Heart left ventricle (tissue), 13 donors: Measurements from ENCODE around the gene DKC1.

Source experiments
- POLR2A ChIP-seq, 2 donors: fragments of 450-650 bp; IDR thresholded peaks; one replicate each; pipeline ENCODE4 v1.6.1; 2017; ENCODE audit warnings: antibody characterized with exemption in 2 of 2, mild to moderate bottlenecking in 2 of 2, moderate library complexity in 2 of 2
- TF ChIP-seq, protein P1 (sequence below), 12 donors: fragments of 200-600 bp; sonication (generic) in 4 of 12; IDR thresholded peaks; one replicate each; pipeline versions ENCODE4 v1.5.0 to v1.8.0; 2018 to 2022; ENCODE audit warnings: antibody characterized with exemption in 12 of 12, mild to moderate bottlenecking in 5 of 12
- donor health status: ischemic (EF 13 %, LVEDD 7.1; RV severe dilation, severe dysfunction).
- donor health status: DM: no; HTN: yes; CAD: no.
- donor health status: DM: no; HTN: no; CAD: no.
- donor health status: ischemic (EF 25% LVEDD 6.9; RV normal size, moderate dysfunction).
- donor health status: ischemic (EF 25% LVEDD 5.7; RV mildly dilated, moderate dysfunction).
- donor health status: ischemic (EF 35%, LVEDD 5.7; RV mildly dilated, moderate dysfunction).
- donor health status: nonischemic (EF 11% LVEDD 7.7; RV severe dilation, severe dysfunction).
- donor health status: DM: yes; HTN: yes; CAD: no.
- donor health status: PGD.
- donor health status: ischemic (EF 29% LVEDD 5.4; RV normal size, mild dysfunction).
- donor health status: nonischemic (EF 23%, LVEDD 6.1; RV moderate dilation, normal function).

DNA sequence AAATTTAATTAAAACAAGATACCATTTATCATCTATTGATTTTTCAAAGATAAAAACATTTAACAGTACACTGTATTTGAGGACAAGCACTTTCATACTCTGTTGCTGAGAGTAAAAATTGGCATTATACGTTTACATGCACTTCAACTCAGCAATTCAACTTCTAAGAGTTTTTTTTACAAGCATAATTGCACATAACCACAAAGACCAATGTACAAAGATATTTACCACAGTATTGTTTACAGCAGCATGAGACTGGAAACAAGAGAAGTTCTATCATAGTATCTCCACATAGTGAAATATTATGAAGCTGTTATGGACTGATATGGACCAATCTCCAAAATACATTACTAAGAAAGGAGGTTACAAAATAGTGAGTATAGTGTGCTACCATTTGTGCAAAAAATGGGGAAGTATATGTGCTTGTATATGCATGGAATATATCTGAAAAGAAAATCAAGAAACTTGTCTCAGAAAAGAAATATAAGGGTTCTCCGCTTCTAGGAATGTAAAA, 22.7 kb upstream of the DKC1 start:
- TF ChIP-seq, protein P1, sequence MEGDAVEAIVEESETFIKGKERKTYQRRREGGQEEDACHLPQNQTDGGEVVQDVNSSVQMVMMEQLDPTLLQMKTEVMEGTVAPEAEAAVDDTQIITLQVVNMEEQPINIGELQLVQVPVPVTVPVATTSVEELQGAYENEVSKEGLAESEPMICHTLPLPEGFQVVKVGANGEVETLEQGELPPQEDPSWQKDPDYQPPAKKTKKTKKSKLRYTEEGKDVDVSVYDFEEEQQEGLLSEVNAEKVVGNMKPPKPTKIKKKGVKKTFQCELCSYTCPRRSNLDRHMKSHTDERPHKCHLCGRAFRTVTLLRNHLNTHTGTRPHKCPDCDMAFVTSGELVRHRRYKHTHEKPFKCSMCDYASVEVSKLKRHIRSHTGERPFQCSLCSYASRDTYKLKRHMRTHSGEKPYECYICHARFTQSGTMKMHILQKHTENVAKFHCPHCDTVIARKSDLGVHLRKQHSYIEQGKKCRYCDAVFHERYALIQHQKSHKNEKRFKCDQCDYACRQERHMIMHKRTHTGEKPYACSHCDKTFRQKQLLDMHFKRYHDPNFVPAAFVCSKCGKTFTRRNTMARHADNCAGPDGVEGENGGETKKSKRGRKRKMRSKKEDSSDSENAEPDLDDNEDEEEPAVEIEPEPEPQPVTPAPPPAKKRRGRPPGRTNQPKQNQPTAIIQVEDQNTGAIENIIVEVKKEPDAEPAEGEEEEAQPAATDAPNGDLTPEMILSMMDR (IDR thresholded peaks at IDR 0.05) = no peak
- no peak for TF ChIP-seq POLR2A (IDR thresholded peaks at IDR 0.05)
